MM.1S (cell line): ENCODE results near the gene ACOT9.

Experiments used
- DNase-seq: peaks from one replicate; pipeline ENCODE4 v3.0.0-alpha.2; 2015
- H2AFZ ChIP-seq: fragments of 300-600 bp; sonication (generic); 2 replicates; pipeline ENCODE4 v1.6.0; 2016; ENCODE audit warnings: antibody characterized with exemption, low read length
- H3F3A ChIP-seq: fragments of 300-600 bp; sonication (generic); 2 replicates; pipeline ENCODE4 v1.6.1; 2016; ENCODE audit warnings: mild to moderate bottlenecking, antibody characterized with exemption, low read length, moderate library complexity, mixed read lengths; ENCODE audit not compliant: insufficient read depth
- H3K27ac ChIP-seq: fragments of 300-600 bp; sonication (generic); 2 replicates; pipeline ENCODE4 v1.5.1; 2016; ENCODE audit warnings: mild to moderate bottlenecking, low read length
- H3K27me3 ChIP-seq: fragments of 300-600 bp; sonication (generic); replicated peaks from 2 replicates; pipeline ENCODE4 v1.6.0; 2016; ENCODE audit warnings: low read length; ENCODE audit not compliant: insufficient read depth
- H3K36me3 ChIP-seq: fragments of 300-600 bp; sonication (generic); replicated peaks from 2 replicates; pipeline ENCODE4 v1.6.1; 2016; ENCODE audit warnings: mild to moderate bottlenecking, low read length, mixed read lengths; ENCODE audit not compliant: insufficient read depth
- H3K4me1 ChIP-seq: fragments of 300-600 bp; sonication (generic); 2 replicates; pipeline ENCODE4 v1.6.1; 2016; ENCODE audit warnings: low read length, mixed read lengths
- H3K4me2 ChIP-seq: fragments of 300-600 bp; sonication (generic); 2 replicates; pipeline ENCODE4 v1.6.0; 2016; ENCODE audit warnings: low read depth, low read length
- H3K4me3 ChIP-seq: fragments of 300-600 bp; sonication (generic); 2 replicates; pipeline ENCODE4 v1.5.1; 2016; ENCODE audit warnings: low read length, mixed read lengths
- H3K79me2 ChIP-seq: fragments of 300-600 bp; sonication (generic); 2 replicates; pipeline ENCODE4 v1.6.1; 2016; ENCODE audit warnings: mixed run types, low read length, mixed read lengths
- H3K9ac ChIP-seq: fragments of 300-600 bp; sonication (generic); 2 replicates; pipeline ENCODE4 v1.6.1; 2016; ENCODE audit warnings: low read length, mixed read lengths
- H3K9me2 ChIP-seq: fragments of 300-600 bp; sonication (generic); replicated peaks from 2 replicates; pipeline ENCODE4 v1.6.1; 2016; ENCODE audit warnings: mild to moderate bottlenecking, low read length, mixed read lengths; ENCODE audit not compliant: insufficient read depth
- H3K9me3 ChIP-seq: fragments of 300-600 bp; sonication (generic); replicated peaks from 2 replicates; pipeline ENCODE4 v1.6.1; 2016; ENCODE audit warnings: mild to moderate bottlenecking, low read length, mixed read lengths; ENCODE audit not compliant: insufficient read depth
- H4K20me1 ChIP-seq: fragments of 300-600 bp; sonication (generic); 2 replicates; pipeline ENCODE4 v1.6.1; 2016; ENCODE audit warnings: mild to moderate bottlenecking, low read length, moderate library complexity, mixed read lengths; ENCODE audit not compliant: insufficient read depth
- CTCF ChIP-seq: fragments of 300-600 bp; sonication (generic); IDR thresholded peaks from 2 replicates; pipeline ENCODE4 v1.5.1; 2016; ENCODE audit warnings: antibody characterized with exemption, low read length, mixed read lengths
- EZH2 ChIP-seq: fragments of 300-600 bp; sonication (generic); optimal IDR thresholded peaks from 2 replicates; pipeline ENCODE3; 2017; ENCODE audit warnings: low read depth, mild to moderate bottlenecking, antibody characterized with exemption, low read length, mixed read lengths
- EZH2phosphoT487 ChIP-seq: fragments of 300-600 bp; sonication (generic); IDR thresholded peaks from 2 replicates; pipeline ENCODE4 v1.6.1; 2018; ENCODE audit warnings: antibody characterized with exemption, low read length

The ACOT9 gene

DNA sequence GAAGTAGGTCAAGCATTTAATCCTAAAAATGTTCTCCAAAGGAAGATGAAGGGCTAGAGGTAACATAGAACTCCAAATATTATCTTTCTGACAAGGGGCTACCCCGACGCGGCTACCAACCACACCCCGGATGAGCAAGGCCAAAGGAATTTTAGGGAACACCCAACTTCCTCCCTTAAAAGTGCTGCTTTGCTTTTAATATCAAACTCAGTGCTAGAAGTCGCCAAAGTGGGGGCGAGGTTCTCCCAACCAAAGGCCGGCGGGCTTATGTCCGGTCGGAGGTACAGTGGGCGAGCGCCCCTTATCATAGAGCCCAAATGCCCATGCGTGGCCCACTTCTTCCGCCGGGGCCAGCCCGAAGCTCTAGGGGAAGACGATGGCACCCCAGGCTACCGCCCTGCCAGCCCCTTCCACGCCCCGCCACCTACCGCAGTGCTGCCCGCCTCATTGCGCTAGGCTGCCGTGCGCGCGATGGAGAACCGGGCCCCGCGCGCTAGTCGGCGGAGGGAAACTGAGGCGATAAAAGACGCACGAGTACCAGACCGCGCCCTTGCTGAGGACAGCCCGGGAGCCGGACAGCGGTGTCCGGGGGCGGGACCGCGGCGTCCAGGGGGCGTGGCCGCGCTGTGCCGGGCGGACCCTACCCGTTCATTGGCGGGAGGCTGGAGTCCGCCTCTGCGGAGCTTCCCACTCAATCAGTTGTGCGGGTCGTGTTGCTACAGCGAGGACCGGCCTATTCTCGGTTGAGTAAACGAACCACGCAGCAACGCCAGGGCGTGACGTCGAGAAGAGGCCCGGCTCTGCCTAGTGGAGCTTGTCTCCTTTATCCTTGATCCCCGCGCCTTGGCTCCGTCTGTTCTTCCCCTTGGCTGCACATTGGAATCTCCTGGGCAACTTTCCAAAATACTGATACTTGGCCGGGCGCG lies at the start of gene ACOT9:
Gene ACOT9, minus strand, starts transcription at position 580 of the 926 bp plus-strand sequence. Its CDS starts 132 bp downstream, at position 448.
- H3K9ac ChIP-seq: peak within 1 kb of the TSS; percentile 89
- H3K4me3 ChIP-seq: peak within 1 kb of the TSS; percentile 82

GRCh38 chrX:23790155-23790497 lies 47.0 kb upstream of the ACOT9 start:
- Histone ChIP-seq H3K4me3 (no peak overlapping the region), H3K9me3 (no peaks in the 10 kb centered on the region), H3K36me3 (no peaks in the 10 kb centered on the region), H2AFZ (no peak overlapping the region), H3K27ac (no peak overlapping the region), H3K4me1 (no peaks in the 10 kb centered on the region), H3K4me2 (no peak overlapping the region), H3K79me2 (no peaks in the 10 kb centered on the region), H3K9ac (no peak overlapping the region), H3K27me3 (no peaks in the 10 kb centered on the region), H3F3A (no peaks in the 10 kb centered on the region), H4K20me1 (no peaks in the 10 kb centered on the region), H3K9me2 (no peaks in the 10 kb centered on the region)
- TF ChIP-seq EZH2phosphoT487: no peak
- no peak for TF ChIP-seq EZH2
- no peak for TF ChIP-seq CTCF
- DNase-seq: no peak

More for the DNA sequence above, at the start of gene ACOT9:
- no peaks in the 10 kb centered on the region for H4K20me1 ChIP-seq
- no peaks in the 10 kb centered on the region for H3K9me3 ChIP-seq
- DNase-seq: peak; percentile 84
- H3F3A ChIP-seq: no peaks in the 10 kb centered on the region
- no peaks in the 10 kb centered on the region for H3K27me3 ChIP-seq
- peak within 1 kb of the TSS; percentile 74 for H3K4me2 ChIP-seq
- H3K36me3 ChIP-seq: no peaks in the 10 kb centered on the region
- peaks cover 32% of the 10 kb centered on the region for H3K79me2 ChIP-seq
- no peaks in the 10 kb centered on the region for H3K4me1 ChIP-seq
- H2AFZ ChIP-seq: peak within 1 kb of the TSS; percentile 61; the same call in 1 of the 2 replicates
- no peaks in the 10 kb centered on the region for H3K9me2 ChIP-seq
- TF ChIP-seq EZH2phosphoT487: no peak
- H3K27ac ChIP-seq: peak within 1 kb of the TSS; percentile 66

- Histone ChIP-seq H3K4me3 (no peak overlapping the region), H3K4me1 (no peaks in the 10 kb centered on the region), H3F3A (no peaks in the 10 kb centered on the region), H2AFZ (no peak overlapping the region), H3K27ac (no peak overlapping the region), H3K36me3 (no peaks in the 10 kb centered on the region), H3K9ac (no peak overlapping the region), H4K20me1 (no peaks in the 10 kb centered on the region), H3K9me3 (no peaks in the 10 kb centered on the region), H3K27me3 (no peaks in the 10 kb centered on the region), H3K79me2 (no peaks in the 10 kb centered on the region), H3K9me2 (no peaks in the 10 kb centered on the region), H3K4me2 (no peak overlapping the region)
- no peak for DNase-seq
- TF ChIP-seq EZH2 (no peak), CTCF (no peak), EZH2phosphoT487 (no peak)
Observed at GRCh38 chrX:23789386-23790154, 46.5 kb upstream of the ACOT9 start.
